ENCODE results near the gene EIF5A2. TPM values are rescaled to one million over a fixed set of nuclear protein-coding genes. Genes with fewer than 3 reads are reported as not detected.
"Not testable (repeated sequence)": the region's sequence is repeated elsewhere in the genome, so short reads cannot be mapped to it uniquely, and the experiment has no call there.

The EIF5A2 gene
- total and polyA plus RNA-seq, 10 of the 15 experiments (the other 5 are each of a cell fraction or from before 2014, with no cell fraction given) = 0.76 to 3.0 (median 2.2) TPM

- CTCF ChIA-PET = interaction anchor here (0.7 kb wide), 1 partner anchor 211 kb away, joined by 3 read pairs; no protein-coding TSS in a partner anchor
- no peaks in the 10 kb centered on the region for H3K9me3 ChIP-seq (replicated peaks; ENCODE audit: control insufficient read depth, insufficient read depth, low read length)
- POLR2A ChIA-PET = no interaction called here
- H3K79me2 ChIP-seq (ENCODE audit: control insufficient read depth, insufficient read depth, low read length) = no peaks in the 10 kb centered on the region
- H3K36me3 ChIP-seq (ENCODE audit: control insufficient read depth in 2 of 2, insufficient read depth in 2 of 2, low read length in 1 of 2) = no peaks in the 10 kb centered on the region
- H3K27me3 ChIP-seq (replicated peaks in 1 of 2; ENCODE audit: control insufficient read depth in 2 of 2, insufficient read depth in 2 of 2, low read length in 1 of 2) = peaks cover 0 to 2% of the 10 kb centered on the region in 2 experiments; a peak in 1 of 4 replicates
- H3K27ac ChIP-seq (ENCODE audit: control insufficient read depth, insufficient read depth) = no peak overlapping the region
- no peak for TF ChIP-seq HSF1 (IDR thresholded peaks at IDR 0.05; ENCODE audit: low read depth, low read length)
- TF ChIP-seq RUNX3 (IDR thresholded peaks at IDR 0.05; ENCODE audit: low read length) = no peak
- TF ChIP-seq E2F4 (IDR thresholded peaks at IDR 0.05; ENCODE audit: low read depth, low read length) = no peak
- TF ChIP-seq PML (IDR thresholded peaks at IDR 0.05; ENCODE audit: low read length) = no peak
- TF ChIP-seq CUX1 (IDR thresholded peaks at IDR 0.05; ENCODE audit: insufficient replicate concordance, low read depth, low read length) = no peak
- TF ChIP-seq RELA (IDR thresholded peaks at IDR 0.05; ENCODE audit: borderline replicate concordance, partially characterized antibody) = no peak
- TF ChIP-seq HDAC2 (IDR thresholded peaks at IDR 0.05) = no peak
- no peak for TF ChIP-seq GABPA (IDR thresholded peaks at IDR 0.05; ENCODE audit: low read depth)
- TF ChIP-seq MYC (IDR thresholded peaks at IDR 0.05; ENCODE audit: insufficient read depth, insufficient read length, insufficient replicate concordance, low read length, severe bottlenecking) = no peak
- TF ChIP-seq SIN3A (IDR thresholded peaks at IDR 0.05; ENCODE audit: low read depth, low read length) = no peak
- no peaks in the 10 kb centered on the region for H4K20me1 ChIP-seq (ENCODE audit: control insufficient read depth, insufficient read depth)
- no peak for FAIRE-seq
- 5% methylated on average over 1 of the region's 1 CpG for WGBS (ENCODE audit: insufficient coverage, insufficient replicate concordance, low lambda C conversion rate, missing lambda C conversion rate)
- SMC1A ChIA-PET (ENCODE audit: uncharacterized antibody, unreplicated experiment) = no interaction called here
- no peak overlapping the region for H3K9ac ChIP-seq (ENCODE audit: control insufficient read depth, insufficient read depth, low read length)
- H3K4me3 ChIP-seq = no peak overlapping the region
- no peak overlapping the region for H2AFZ ChIP-seq (ENCODE audit: control insufficient read depth, low read depth, low read length)
- no peak for DNase-seq (ENCODE audit: low read depth, low spot score)
- intact Hi-C loops (cut with micrococcal nuclease; ENCODE audit: unreplicated experiment) = no loop called here
- no peak overlapping the region for H3K4me2 ChIP-seq (ENCODE audit: control insufficient read depth, insufficient read depth)
- ATAC-seq = no peak
- BruUV-seq (replicated peaks) = no TSS peak
- H3K4me1 ChIP-seq (ENCODE audit: control insufficient read depth, insufficient read depth, low read length) = no peaks in the 10 kb centered on the region
- RAD21 ChIA-PET (ENCODE audit: unreplicated experiment) = no interaction called here
- in situ Hi-C loops (cut with MboI) = no loop called here
Observed at GRCh38 chr3:170941551-170941950, 33.1 kb upstream of the EIF5A2 start.

GRCh38 chr3:170933039-170933438 lies 24.6 kb upstream of the EIF5A2 start:
- H3K79me2 ChIP-seq (ENCODE audit: control insufficient read depth, insufficient read depth, low read length); intact Hi-C loops (cut with micrococcal nuclease; ENCODE audit: unreplicated experiment); H3K27ac ChIP-seq (ENCODE audit: control insufficient read depth, insufficient read depth); H3K4me2 ChIP-seq (ENCODE audit: control insufficient read depth, insufficient read depth); H3K4me1 ChIP-seq (ENCODE audit: control insufficient read depth, insufficient read depth, low read length); H3K9ac ChIP-seq (ENCODE audit: control insufficient read depth, insufficient read depth, low read length); CTCF ChIA-PET; BruUV-seq (replicated peaks); H3K27me3 ChIP-seq (replicated peaks in 1 of 2; ENCODE audit: control insufficient read depth in 2 of 2, insufficient read depth in 2 of 2, low read length in 1 of 2); in situ Hi-C loops (cut with MboI); H3K9me3 ChIP-seq (replicated peaks; ENCODE audit: control insufficient read depth, insufficient read depth, low read length); H4K20me1 ChIP-seq (ENCODE audit: control insufficient read depth, insufficient read depth); H2AFZ ChIP-seq (ENCODE audit: control insufficient read depth, low read depth, low read length); ATAC-seq; FAIRE-seq; H3K36me3 ChIP-seq (ENCODE audit: control insufficient read depth in 2 of 2, insufficient read depth in 2 of 2, low read length in 1 of 2); DNase-seq (ENCODE audit: low read depth, low spot score); RAD21 ChIA-PET (ENCODE audit: unreplicated experiment); H3K4me3 ChIP-seq; SMC1A ChIA-PET (ENCODE audit: uncharacterized antibody, unreplicated experiment); POLR2A ChIA-PET: not testable (repeated sequence)
- WGBS (ENCODE audit: insufficient coverage, insufficient replicate concordance, low lambda C conversion rate, missing lambda C conversion rate) = 43% methylated on average over 4 of the region's 4 CpGs
